ENCODE measurements around the gene LTBP2.

The LTBP2 gene

DNA sequence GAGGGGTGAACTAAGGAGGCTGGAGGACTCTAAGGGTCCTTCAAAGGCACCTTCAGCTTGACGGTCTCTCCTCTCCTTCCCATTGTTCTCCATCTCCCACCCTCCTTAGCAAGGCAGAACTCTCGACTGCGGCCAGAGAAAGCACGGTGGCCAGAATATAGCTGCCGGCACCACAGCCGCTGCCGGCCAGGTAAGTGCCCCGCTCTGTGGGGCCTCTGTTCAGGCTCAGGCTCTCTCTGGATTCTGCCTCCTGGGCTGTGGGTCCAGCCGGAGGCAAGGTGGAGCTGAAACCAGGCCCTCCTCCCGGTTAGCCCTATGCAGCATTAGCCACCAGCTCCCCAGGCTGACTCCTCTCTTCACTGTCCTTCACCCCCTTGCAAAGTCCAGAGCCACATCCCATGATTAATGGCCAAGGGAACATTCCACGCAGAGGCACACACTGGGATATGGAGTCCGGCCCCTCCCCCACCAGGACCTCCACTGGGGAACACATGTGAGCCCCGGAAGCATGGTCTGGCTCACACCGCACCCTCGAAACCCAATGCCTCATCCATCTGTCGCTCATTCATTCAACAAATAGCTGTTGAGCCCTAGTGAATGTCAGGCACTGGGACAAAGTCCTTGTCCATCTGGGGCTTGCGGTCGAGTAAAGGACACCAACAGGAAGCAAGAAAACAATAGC, 25.2 kb downstream of the LTBP2 start:
- Mint-ChIP-seq H3K36me3 (ENCODE audit: insufficient read depth) (no peaks in the 10 kb centered on the region), H3K27me3 (peaks cover 14 to 30% of the 10 kb centered on the region in 2 donors), H3K4me3 (no peak overlapping the region), H3K4me1 (ENCODE audit: low read depth in 2 of 2) (peaks cover 0 to 3% of the 10 kb centered on the region in 2 donors), H3K27ac (no peak overlapping the region), H3K9me3 (no peaks in the 10 kb centered on the region)
- no peak for DNase-seq
- ATAC-seq (replicated peaks): no peak

- no peak for ATAC-seq (replicated peaks)
- H3K27me3 Mint-ChIP-seq: peaks cover 14 to 30% of the 10 kb centered on the region in 2 donors
- no peak overlapping the region for H3K4me3 Mint-ChIP-seq
Observed at GRCh38 chr14:74585406-74586335, 26.4 kb downstream of the LTBP2 start.

DNA sequence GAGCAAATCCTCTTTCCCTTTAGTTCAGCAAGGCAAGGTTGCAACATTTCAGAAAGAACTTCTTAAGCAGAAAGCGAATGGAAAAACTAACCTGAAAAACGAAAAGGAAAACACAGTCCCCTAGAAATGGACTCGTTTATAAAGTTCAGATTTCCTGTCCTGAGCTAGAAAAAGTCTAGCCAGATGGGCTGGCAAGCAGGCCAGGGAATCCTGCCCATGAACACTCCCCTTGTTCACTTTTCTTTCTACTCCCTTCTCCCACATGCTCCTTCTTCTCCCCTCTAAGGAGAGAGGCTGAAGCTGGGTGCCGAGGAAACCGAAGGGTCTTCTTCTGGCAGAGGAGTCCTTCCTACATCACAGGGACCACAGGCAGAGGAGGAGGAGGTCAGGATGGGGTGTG, 27.1 kb downstream of the LTBP2 start:
- Mint-ChIP-seq H3K4me1 (ENCODE audit: low read depth in 2 of 2) (peaks cover 0 to 3% of the 10 kb centered on the region in 2 donors), H3K4me3 (no peak overlapping the region), H3K36me3 (ENCODE audit: insufficient read depth) (no peaks in the 10 kb centered on the region), H3K9me3 (no peaks in the 10 kb centered on the region), H3K27ac (no peak overlapping the region), H3K27me3 (peaks cover 15 to 30% of the 10 kb centered on the region in 2 donors)
- ATAC-seq (replicated peaks) (no peak), DNase-seq (no peak)

More at GRCh38 chr14:74585406-74586335, 26.4 kb downstream of the LTBP2 start:
- no peak overlapping the region for H3K27ac Mint-ChIP-seq
- H3K9me3 Mint-ChIP-seq: no peaks in the 10 kb centered on the region
- no peak for DNase-seq
- H3K4me1 Mint-ChIP-seq (ENCODE audit: low read depth in 2 of 2): peaks cover 0 to 3% of the 10 kb centered on the region in 2 donors
- no peaks in the 10 kb centered on the region for H3K36me3 Mint-ChIP-seq (ENCODE audit: insufficient read depth)

DNA sequence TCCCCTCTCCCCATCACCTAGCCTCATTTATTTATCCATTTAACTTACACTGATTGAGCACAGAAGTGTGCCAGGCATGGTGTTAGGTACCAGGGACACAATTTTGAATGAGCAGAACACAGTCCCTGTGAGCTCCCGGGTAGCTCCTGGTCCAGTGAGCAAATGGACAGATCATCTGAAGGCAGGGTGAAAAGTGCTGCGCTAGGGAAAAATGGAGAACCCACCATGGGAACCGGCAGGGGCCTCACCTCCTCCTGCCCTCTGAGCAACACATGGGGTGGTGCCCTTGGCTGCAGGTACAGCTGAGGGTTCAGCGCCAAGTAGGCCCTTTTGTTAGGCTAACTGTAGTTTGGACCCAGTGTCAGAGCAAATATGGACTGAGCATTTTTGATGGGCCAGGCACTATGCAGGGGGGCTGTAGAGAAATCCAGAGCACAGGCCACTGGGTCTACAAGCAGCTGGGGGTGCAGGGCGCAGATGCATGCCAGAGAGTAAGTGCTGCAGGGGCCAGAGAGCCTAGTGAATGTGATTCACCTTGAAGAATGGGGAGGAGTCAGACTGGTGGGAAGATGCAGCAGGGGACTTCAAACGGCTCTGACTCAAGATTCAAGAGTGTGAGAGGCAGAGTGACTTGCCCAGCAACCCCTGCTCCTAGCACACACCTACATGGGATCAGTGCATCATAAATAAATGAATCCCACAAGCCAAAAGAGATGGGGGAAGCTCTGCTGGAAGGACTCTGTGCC, 28.2 kb downstream of the LTBP2 start:
- H3K27me3 Mint-ChIP-seq: peaks cover 20 to 37% of the 10 kb centered on the region in 2 donors
- no peaks in the 10 kb centered on the region for H3K9me3 Mint-ChIP-seq
- no peaks in the 10 kb centered on the region for H3K36me3 Mint-ChIP-seq (ENCODE audit: insufficient read depth)
- no peak overlapping the region for H3K4me3 Mint-ChIP-seq
- no peak overlapping the region for H3K27ac Mint-ChIP-seq
- DNase-seq (no peak), ATAC-seq (replicated peaks) (no peak)
- H3K4me1 Mint-ChIP-seq (ENCODE audit: low read depth in 2 of 2): peaks cover 0 to 3% of the 10 kb centered on the region in 2 donors

GRCh38 chr14:74582910-74583581, 29.0 kb downstream of the LTBP2 start:
- H3K4me1 Mint-ChIP-seq (ENCODE audit: low read depth in 2 of 2): peaks cover 0 to 3% of the 10 kb centered on the region in 2 donors
- H3K36me3 Mint-ChIP-seq (ENCODE audit: insufficient read depth): peaks cover 4% of the 10 kb centered on the region
- peaks cover 20 to 35% of the 10 kb centered on the region in 2 donors for H3K27me3 Mint-ChIP-seq
- H3K27ac Mint-ChIP-seq: peak overlapping the region in 1 of 2 donors; percentile 68
- DNase-seq: no peak
- H3K9me3 Mint-ChIP-seq: no peaks in the 10 kb centered on the region
- H3K4me3 Mint-ChIP-seq: no peak overlapping the region
- ATAC-seq (replicated peaks): no peak

DNA sequence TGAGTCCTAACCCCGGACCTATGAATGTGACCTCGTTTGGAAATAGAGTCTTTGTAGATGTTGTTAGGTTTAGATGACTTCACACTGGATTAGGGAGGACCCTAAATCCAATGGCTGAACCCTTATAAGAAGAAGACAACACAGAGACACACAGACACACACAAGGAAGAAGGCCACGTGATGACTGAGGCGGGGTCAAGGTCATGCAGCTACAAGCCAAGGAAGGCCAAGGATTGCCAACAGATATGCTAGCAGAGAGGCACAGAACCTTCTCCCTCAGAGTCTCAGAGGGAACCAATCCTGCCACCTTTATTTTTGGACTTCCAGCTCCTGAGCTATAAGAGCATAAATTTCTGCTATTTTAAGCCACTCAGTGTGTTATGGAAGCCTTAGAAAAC, 31.8 kb downstream of the LTBP2 start:
- H3K27ac Mint-ChIP-seq: no peak overlapping the region
- no peak overlapping the region for H3K4me3 Mint-ChIP-seq
- H3K4me1 Mint-ChIP-seq (ENCODE audit: low read depth in 2 of 2): peaks cover 3 to 5% of the 10 kb centered on the region in 2 donors
- peaks cover 23 to 42% of the 10 kb centered on the region in 2 donors for H3K27me3 Mint-ChIP-seq
- DNase-seq (no peak), ATAC-seq (replicated peaks) (no peak)
- H3K9me3 Mint-ChIP-seq: no peaks in the 10 kb centered on the region
- H3K36me3 Mint-ChIP-seq (ENCODE audit: insufficient read depth): peaks cover 4% of the 10 kb centered on the region

- no peak for ATAC-seq (replicated peaks)
- H3K36me3 Mint-ChIP-seq (ENCODE audit: insufficient read depth): peaks cover 4% of the 10 kb centered on the region
- DNase-seq: no peak
- H3K4me1 Mint-ChIP-seq (ENCODE audit: low read depth in 2 of 2): peaks cover 3 to 9% of the 10 kb centered on the region in 2 donors
- H3K9me3 Mint-ChIP-seq: no peaks in the 10 kb centered on the region
- no peak overlapping the region for H3K27ac Mint-ChIP-seq
- no peak overlapping the region for H3K4me3 Mint-ChIP-seq
- peaks cover 18 to 42% of the 10 kb centered on the region in 2 donors for H3K27me3 Mint-ChIP-seq
Observed at GRCh38 chr14:74579447-74580274, 32.4 kb downstream of the LTBP2 start.

DNA sequence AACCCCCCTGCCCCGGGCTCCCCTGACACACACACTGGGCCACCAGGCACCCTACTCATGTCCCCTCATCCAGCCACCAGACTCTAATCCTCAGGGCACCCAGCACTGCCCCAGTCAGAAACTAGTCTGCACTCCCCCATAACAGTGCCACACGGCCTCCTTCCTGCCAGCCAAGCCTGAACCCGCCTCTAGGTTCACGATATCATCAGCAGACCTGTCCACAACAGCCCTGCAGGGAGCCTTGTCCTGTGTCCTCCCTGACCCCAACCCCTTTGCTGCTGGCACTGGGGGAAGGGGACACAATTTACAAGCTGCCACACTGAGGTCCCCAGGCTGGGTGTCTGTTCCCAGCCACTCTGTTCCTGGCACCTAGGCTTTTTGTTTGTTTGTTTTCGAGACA, 33.6 kb downstream of the LTBP2 start:
- no peak for DNase-seq
- Mint-ChIP-seq H3K27me3 (peaks cover 16 to 42% of the 10 kb centered on the region in 2 donors), H3K4me1 (ENCODE audit: low read depth in 2 of 2) (peaks cover 14 to 21% of the 10 kb centered on the region in 2 donors), H3K4me3 (no peak overlapping the region), H3K27ac (no peak overlapping the region), H3K36me3 (ENCODE audit: insufficient read depth) (peaks cover 9% of the 10 kb centered on the region), H3K9me3 (no peaks in the 10 kb centered on the region)
- no peak for ATAC-seq (replicated peaks)

GRCh38 chr14:74577948-74578275, 34.1 kb downstream of the LTBP2 start:
- H3K27me3 Mint-ChIP-seq: peaks cover 16 to 38% of the 10 kb centered on the region in 2 donors
- H3K4me3 Mint-ChIP-seq: no peak overlapping the region
- H3K9me3 Mint-ChIP-seq: no peaks in the 10 kb centered on the region
- DNase-seq (no peak), ATAC-seq (replicated peaks) (no peak)
- H3K36me3 Mint-ChIP-seq (ENCODE audit: insufficient read depth): peaks cover 9% of the 10 kb centered on the region
- H3K4me1 Mint-ChIP-seq (ENCODE audit: low read depth in 2 of 2): peaks cover 18 to 27% of the 10 kb centered on the region in 2 donors
- no peak overlapping the region for H3K27ac Mint-ChIP-seq

GRCh38 chr14:74577247-74577947, 34.6 kb downstream of the LTBP2 start:
- ATAC-seq (replicated peaks): no peak

DNA sequence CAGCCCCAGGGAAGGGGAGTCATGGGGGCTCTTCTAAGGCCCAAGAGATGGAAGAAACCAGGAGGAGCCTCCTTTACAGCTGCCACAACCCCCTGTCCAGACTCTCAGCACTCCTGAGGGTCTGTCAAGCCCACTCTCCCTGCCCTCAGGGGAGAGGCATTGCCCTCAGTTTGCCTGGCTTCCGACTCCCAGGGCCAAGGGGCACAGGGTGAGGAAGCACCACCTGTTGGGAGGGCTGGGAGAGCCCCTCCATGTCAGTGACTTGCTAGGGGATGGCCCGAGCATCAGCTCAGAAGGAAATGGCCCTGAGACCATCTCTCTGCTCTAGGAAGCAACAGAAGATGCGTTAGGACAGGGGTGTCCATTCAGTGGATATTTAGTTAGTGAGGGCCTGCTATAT, 36.1 kb downstream of the LTBP2 start:
- no peak overlapping the region for H3K27ac Mint-ChIP-seq
- peaks cover 28 to 43% of the 10 kb centered on the region in 2 donors for H3K27me3 Mint-ChIP-seq
- ATAC-seq (replicated peaks) (no peak), DNase-seq (no peak)
- peaks cover 9% of the 10 kb centered on the region for H3K36me3 Mint-ChIP-seq (ENCODE audit: insufficient read depth)
- no peak overlapping the region for H3K4me3 Mint-ChIP-seq
- no peaks in the 10 kb centered on the region for H3K9me3 Mint-ChIP-seq
- H3K4me1 Mint-ChIP-seq (ENCODE audit: low read depth in 2 of 2): peaks cover 29 to 42% of the 10 kb centered on the region in 2 donors

More at GRCh38 chr14:74577247-74577947, 34.6 kb downstream of the LTBP2 start:
- peaks cover 22 to 32% of the 10 kb centered on the region in 2 donors for H3K4me1 Mint-ChIP-seq (ENCODE audit: low read depth in 2 of 2)
- DNase-seq: no peak
- peaks cover 21 to 33% of the 10 kb centered on the region in 2 donors for H3K27me3 Mint-ChIP-seq
- H3K27ac Mint-ChIP-seq: no peak overlapping the region
- peaks cover 9% of the 10 kb centered on the region for H3K36me3 Mint-ChIP-seq (ENCODE audit: insufficient read depth)
- H3K4me3 Mint-ChIP-seq: no peak overlapping the region
- H3K9me3 Mint-ChIP-seq: no peaks in the 10 kb centered on the region

GRCh38 chr14:74575507-74575906, 36.5 kb downstream of the LTBP2 start:
- H3K36me3 Mint-ChIP-seq (ENCODE audit: insufficient read depth): peaks cover 9% of the 10 kb centered on the region
- H3K4me1 Mint-ChIP-seq (ENCODE audit: low read depth in 2 of 2): peaks cover 29 to 42% of the 10 kb centered on the region in 2 donors
- H3K27ac Mint-ChIP-seq: no peak overlapping the region
- DNase-seq (no peak), ATAC-seq (replicated peaks) (no peak)
- H3K27me3 Mint-ChIP-seq: peaks cover 28 to 44% of the 10 kb centered on the region in 2 donors
- no peaks in the 10 kb centered on the region for H3K9me3 Mint-ChIP-seq
- no peak overlapping the region for H3K4me3 Mint-ChIP-seq
